HFFc6 (cell line): ENCODE measurements around the gene SLC34A3. TPM values are rescaled to one million over a fixed set of nuclear protein-coding genes. Genes with fewer than 3 reads are reported as not detected.

Experiments used
- DNase-seq: peaks from one replicate; pipeline ENCODE4 v3.0.0-alpha.2; 2018
- H3K27ac Mint-ChIP-seq: 2 replicates; pipeline ENCODE4 v1.8.0; 2020; ENCODE audit warnings: mild to moderate bottlenecking, mixed read lengths
- H3K27me3 Mint-ChIP-seq: 2 replicates; pipeline ENCODE4 v1.8.0; 2021; ENCODE audit warnings: mild to moderate bottlenecking, moderate library complexity, mixed read lengths; ENCODE audit not compliant: insufficient read depth
- H3K36me3 Mint-ChIP-seq: 2 replicates; pipeline ENCODE4 v1.8.0; 2021; ENCODE audit warnings: low read depth, mixed read lengths
- H3K4me1 Mint-ChIP-seq: 2 replicates; pipeline ENCODE4 v1.8.0; 2020; ENCODE audit warnings: low read depth, mixed read lengths
- H3K4me3 Mint-ChIP-seq: 2 replicates; pipeline ENCODE4 v1.8.0; 2020; ENCODE audit warnings: mild to moderate bottlenecking, moderate library complexity, mixed read lengths
- H3K9me3 Mint-ChIP-seq: 2 replicates; pipeline ENCODE4 v1.8.0; 2020; ENCODE audit warnings: mild to moderate bottlenecking, mixed read lengths
- CTCF ChIP-seq: fragments of 200-600 bp; sonication (generic); IDR thresholded peaks from 2 replicates; pipeline ENCODE4 v1.5.0; 2021; ENCODE audit warnings: antibody characterized with exemption, mild to moderate bottlenecking
- total RNA-seq, 6 experiments: library from RNA; stranded (reverse); fragmentation: NEBNext Ultra II Directional; extraction: Animal tissue kit (Norgen Biotek cat#: 25700); gene quantifications; 2 replicates in 1 of 6; 3 replicates in 5 of 6; pipeline ENCODE4 v1.2.3, GENCODE V29; 2021

The SLC34A3 gene
- total RNA-seq, 6 experiments from 2014 or later: not detected

GRCh38 chr9:137273611-137274320 lies 43.1 kb downstream of the SLC34A3 start:
- Mint-ChIP-seq H3K36me3 (peaks cover 13% of the 10 kb centered on the region), H3K27ac (no peak overlapping the region), H3K4me3 (no peak overlapping the region), H3K9me3 (no peaks in the 10 kb centered on the region), H3K4me1 (peaks cover 27% of the 10 kb centered on the region), H3K27me3 (peaks cover 10% of the 10 kb centered on the region)
- DNase-seq: no peak
- no peak for TF ChIP-seq CTCF

GRCh38 chr9:137275203-137275587 lies 44.5 kb downstream of the SLC34A3 start:
- Mint-ChIP-seq H3K9me3 (no peaks in the 10 kb centered on the region), H3K36me3 (no peaks in the 10 kb centered on the region; the same call in 1 of the 2 replicates), H3K27ac (peak overlapping the region; percentile 72), H3K4me1 (peaks cover 16% of the 10 kb centered on the region), H3K27me3 (peaks cover 7% of the 10 kb centered on the region), H3K4me3 (no peak overlapping the region)
- TF ChIP-seq CTCF: no peak
- no peak for DNase-seq

DNA sequence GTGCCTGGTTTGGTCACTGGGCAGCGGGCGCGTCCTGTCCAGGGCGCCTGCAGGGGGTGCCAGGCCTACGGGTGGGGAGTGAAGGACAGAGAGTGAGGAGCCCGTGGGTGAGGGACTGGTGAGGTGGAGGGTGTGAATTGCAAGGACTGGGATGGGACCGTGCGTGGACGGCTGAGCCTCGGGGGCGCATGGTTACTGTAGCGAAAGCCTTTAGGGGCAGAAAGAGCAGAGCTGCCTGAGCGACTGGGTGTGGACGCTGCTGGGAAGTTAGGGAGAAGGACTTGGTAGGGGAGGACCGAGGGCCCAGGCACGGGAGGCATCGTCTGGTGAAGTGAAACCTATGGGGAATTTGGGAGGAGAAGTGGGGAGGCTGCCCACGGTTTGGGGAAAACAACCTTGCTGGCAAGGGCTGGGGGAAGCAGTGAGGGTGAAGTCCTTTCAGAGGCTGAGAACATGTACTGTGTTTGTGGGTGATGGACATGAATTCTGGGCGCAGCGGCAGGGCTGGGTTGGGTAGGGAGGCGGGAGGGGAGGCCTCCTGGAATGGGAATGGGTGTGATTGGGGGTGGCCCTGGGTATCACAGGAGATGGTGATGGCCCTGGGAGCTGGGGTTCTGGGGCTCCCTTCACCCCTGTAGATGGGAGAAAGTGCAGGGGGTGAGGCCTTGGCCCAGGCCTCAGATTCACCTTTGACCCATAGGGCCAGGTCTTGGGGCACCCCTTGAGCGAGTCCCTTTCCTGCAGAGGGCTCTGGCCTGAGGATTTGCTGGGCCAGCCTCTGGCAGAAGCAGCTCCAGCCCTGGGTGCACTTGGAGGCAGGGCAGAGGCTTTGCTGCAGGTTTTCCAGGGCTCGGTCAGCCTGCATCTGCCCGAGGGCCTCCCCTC lies 45.1 kb downstream of the SLC34A3 start:
- TF ChIP-seq CTCF: peak; percentile 39

DNA sequence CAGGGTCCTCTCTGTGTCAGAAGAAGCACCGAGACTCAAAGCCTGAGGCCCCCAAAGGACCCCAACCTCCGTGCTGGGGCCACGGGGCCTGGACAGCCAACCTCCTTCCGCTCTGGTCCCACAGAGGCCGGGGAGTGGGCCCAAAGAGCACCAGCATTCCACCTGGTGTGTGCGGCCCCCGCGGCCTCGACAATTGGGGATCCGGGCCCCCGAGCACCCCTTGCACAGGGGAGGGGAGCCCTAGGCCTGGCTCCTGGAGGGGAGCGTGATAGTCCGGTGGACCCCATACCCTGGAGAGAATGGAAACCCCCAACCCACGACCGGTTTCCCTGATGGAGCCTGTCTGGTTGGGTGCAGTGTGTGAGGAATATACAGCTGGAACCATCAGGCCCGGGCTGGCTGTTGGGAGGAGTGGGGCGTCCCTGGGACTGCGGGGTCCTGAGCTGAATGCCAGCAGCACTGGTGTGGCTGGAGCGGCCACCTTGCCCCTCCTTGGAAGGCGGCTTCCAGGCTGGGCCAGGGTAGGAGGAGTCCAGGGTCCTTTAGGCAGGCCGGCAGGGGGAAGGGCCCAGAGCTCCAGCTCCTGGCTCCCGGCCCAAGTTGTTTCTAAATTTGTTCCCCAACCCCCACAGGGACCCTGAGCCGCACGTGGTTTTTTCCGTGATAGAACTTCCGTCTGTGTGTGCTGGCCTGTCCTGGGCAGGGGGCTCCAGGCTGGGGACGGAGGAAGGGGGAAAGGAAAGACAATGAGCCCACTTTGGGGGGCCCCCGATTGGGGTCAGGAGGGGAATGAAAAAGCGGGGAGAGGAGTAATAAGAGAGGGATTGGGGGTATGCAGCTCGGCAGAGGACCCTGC lies 46.0 kb downstream of the SLC34A3 start:
- no peak for TF ChIP-seq CTCF
- H3K27ac Mint-ChIP-seq: peak overlapping the region; percentile 97
- no peaks in the 10 kb centered on the region for H3K9me3 Mint-ChIP-seq
- peak; percentile 24 for DNase-seq
- H3K4me3 Mint-ChIP-seq: peak overlapping the region; percentile 96
- H3K36me3 Mint-ChIP-seq: no peaks in the 10 kb centered on the region
- H3K27me3 Mint-ChIP-seq: peaks cover 7% of the 10 kb centered on the region
- H3K4me1 Mint-ChIP-seq: peaks cover 16% of the 10 kb centered on the region

More for the DNA sequence above, 45.1 kb downstream of the SLC34A3 start:
- Mint-ChIP-seq H3K4me3 (no peak overlapping the region), H3K9me3 (no peaks in the 10 kb centered on the region), H3K27ac (peak overlapping the region; percentile 72), H3K36me3 (no peaks in the 10 kb centered on the region; the same call in 1 of the 2 replicates), H3K27me3 (peaks cover 7% of the 10 kb centered on the region), H3K4me1 (peaks cover 16% of the 10 kb centered on the region)
- no peak for DNase-seq
